ENCODE results near the gene AGAP6. TPM values are rescaled to one million over a fixed set of nuclear protein-coding genes. Genes with fewer than 3 reads are reported as not detected.
"Not testable (repeated sequence)": the region's sequence is repeated elsewhere in the genome, so short reads cannot be mapped to it uniquely, and the experiment has no call there.

AGAP6 gene
- polyA plus RNA-seq, 1 of the 3 experiments (the other 2 are of a cell fraction): 21.5 TPM

GRCh38 chr10:49948142-49948541 is 40.1 kb upstream of the AGAP6 start:
- H3K4me3 ChIP-seq (ENCODE audit: low read depth in 2 of 2, low read length in 1 of 2); H3K4me2 ChIP-seq; H3K4me1 ChIP-seq (ENCODE audit: control insufficient read depth in 1 of 2, insufficient read depth in 2 of 2, low read depth in 1 of 2, low read length in 1 of 2); H3K27ac ChIP-seq (ENCODE audit: low read depth in 2 of 2, low read length in 1 of 2); POLR2A ChIA-PET; CTCF ChIA-PET; H3F3A ChIP-seq (replicated peaks; ENCODE audit: insufficient read depth); DNase-seq; H3K9me3 ChIP-seq; H3K9me2 ChIP-seq; H4K20me1 ChIP-seq (ENCODE audit: insufficient read depth); H2AFZ ChIP-seq (ENCODE audit: low read depth); H3K9ac ChIP-seq; H3K27me3 ChIP-seq (ENCODE audit: insufficient read depth): not testable (repeated sequence)
- 100% methylated on average over 1 of the region's 2 CpGs for WGBS (ENCODE audit: low lambda C conversion rate)
- H3K79me2 ChIP-seq (ENCODE audit: insufficient read depth): peaks cover 48% of the 10 kb centered on the region
- peaks cover 5 to 31% of the 10 kb centered on the region in 2 experiments for H3K36me3 ChIP-seq (replicated peaks in 1 of 2; ENCODE audit: control insufficient read depth in 1 of 2, insufficient read depth in 2 of 2, low read length in 1 of 2)

GRCh38 chr10:49948737-49949136 is 39.5 kb upstream of the AGAP6 start:
- H3K4me1 ChIP-seq (ENCODE audit: control insufficient read depth in 1 of 2, insufficient read depth in 2 of 2, low read depth in 1 of 2, low read length in 1 of 2); H2AFZ ChIP-seq (ENCODE audit: low read depth); H3K9me3 ChIP-seq; H4K20me1 ChIP-seq (ENCODE audit: insufficient read depth); H3K4me3 ChIP-seq (ENCODE audit: low read depth in 2 of 2, low read length in 1 of 2); H3F3A ChIP-seq (replicated peaks; ENCODE audit: insufficient read depth); H3K27ac ChIP-seq (ENCODE audit: low read depth in 2 of 2, low read length in 1 of 2); H3K9me2 ChIP-seq; H3K27me3 ChIP-seq (ENCODE audit: insufficient read depth); CTCF ChIA-PET; DNase-seq; H3K9ac ChIP-seq; POLR2A ChIA-PET; H3K4me2 ChIP-seq: not testable (repeated sequence)
- Histone ChIP-seq H3K79me2 (ENCODE audit: insufficient read depth) (peaks cover 43% of the 10 kb centered on the region), H3K36me3 (replicated peaks in 1 of 2; ENCODE audit: control insufficient read depth in 1 of 2, insufficient read depth in 2 of 2, low read length in 1 of 2) (peaks cover 4 to 31% of the 10 kb centered on the region in 2 experiments)
- WGBS (ENCODE audit: low lambda C conversion rate): 61% methylated on average over 2 of the region's 2 CpGs

DNA sequence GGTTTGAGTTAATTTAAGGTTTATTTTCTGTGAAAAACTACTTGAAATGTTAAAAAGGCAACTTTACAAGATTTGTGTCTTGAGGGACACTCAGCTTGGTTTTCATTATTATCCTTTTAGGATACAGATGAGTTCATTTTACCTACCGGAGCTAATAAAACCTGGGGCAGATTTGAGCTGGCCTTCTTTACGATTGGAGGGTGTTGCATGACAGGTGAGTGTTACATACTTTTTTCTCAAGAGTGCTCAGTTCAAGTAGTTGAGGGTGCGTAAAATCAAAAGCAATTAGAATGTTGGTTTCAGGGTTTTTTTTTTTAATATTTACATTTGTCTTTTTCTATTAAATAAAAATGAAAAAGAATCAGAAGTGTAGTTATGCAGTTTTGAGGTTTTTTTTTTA is 36.2 kb upstream of the AGAP6 start:
- CTCF ChIA-PET: not testable (repeated sequence)
- peaks cover 37% of the 10 kb centered on the region for H3K79me2 ChIP-seq (ENCODE audit: insufficient read depth)
- WGBS (ENCODE audit: low lambda C conversion rate): 100% methylated on average over 3 of the region's 3 CpGs

DNA sequence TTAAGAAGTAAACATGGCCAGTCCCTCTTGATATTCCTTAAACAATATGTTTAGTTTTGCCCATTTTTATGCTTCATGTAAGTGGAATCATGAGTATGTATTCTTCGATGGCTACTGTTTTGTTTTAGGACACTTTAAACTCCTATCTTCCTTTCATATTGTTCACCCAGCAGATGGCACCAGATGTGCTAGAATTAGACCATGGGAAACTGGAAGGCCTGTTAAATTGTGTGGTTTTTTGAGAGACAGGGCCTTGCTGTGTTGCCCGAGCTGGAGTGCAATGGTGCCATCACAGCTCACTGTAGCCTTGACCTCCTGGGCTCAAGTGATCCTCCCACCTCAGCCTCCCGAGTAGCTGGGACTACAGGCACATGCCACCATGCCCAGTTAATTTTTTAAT is 35.1 kb upstream of the AGAP6 start:
- WGBS (ENCODE audit: low lambda C conversion rate): 73% methylated on average over 2 of the region's 3 CpGs

More for the DNA sequence above, 36.2 kb upstream of the AGAP6 start:
- H3K27ac ChIP-seq (ENCODE audit: low read depth in 2 of 2, low read length in 1 of 2); H3K4me3 ChIP-seq (ENCODE audit: low read depth in 2 of 2, low read length in 1 of 2); H3F3A ChIP-seq (replicated peaks; ENCODE audit: insufficient read depth); POLR2A ChIA-PET; H4K20me1 ChIP-seq (ENCODE audit: insufficient read depth); H3K9me2 ChIP-seq; DNase-seq; H2AFZ ChIP-seq (ENCODE audit: low read depth); H3K9me3 ChIP-seq; H3K4me2 ChIP-seq; H3K9ac ChIP-seq; H3K4me1 ChIP-seq (ENCODE audit: control insufficient read depth in 1 of 2, insufficient read depth in 2 of 2, low read depth in 1 of 2, low read length in 1 of 2); H3K27me3 ChIP-seq (ENCODE audit: insufficient read depth): not testable (repeated sequence)
- peaks cover 7 to 36% of the 10 kb centered on the region in 2 experiments for H3K36me3 ChIP-seq (replicated peaks in 1 of 2; ENCODE audit: control insufficient read depth in 1 of 2, insufficient read depth in 2 of 2, low read length in 1 of 2)

DNA sequence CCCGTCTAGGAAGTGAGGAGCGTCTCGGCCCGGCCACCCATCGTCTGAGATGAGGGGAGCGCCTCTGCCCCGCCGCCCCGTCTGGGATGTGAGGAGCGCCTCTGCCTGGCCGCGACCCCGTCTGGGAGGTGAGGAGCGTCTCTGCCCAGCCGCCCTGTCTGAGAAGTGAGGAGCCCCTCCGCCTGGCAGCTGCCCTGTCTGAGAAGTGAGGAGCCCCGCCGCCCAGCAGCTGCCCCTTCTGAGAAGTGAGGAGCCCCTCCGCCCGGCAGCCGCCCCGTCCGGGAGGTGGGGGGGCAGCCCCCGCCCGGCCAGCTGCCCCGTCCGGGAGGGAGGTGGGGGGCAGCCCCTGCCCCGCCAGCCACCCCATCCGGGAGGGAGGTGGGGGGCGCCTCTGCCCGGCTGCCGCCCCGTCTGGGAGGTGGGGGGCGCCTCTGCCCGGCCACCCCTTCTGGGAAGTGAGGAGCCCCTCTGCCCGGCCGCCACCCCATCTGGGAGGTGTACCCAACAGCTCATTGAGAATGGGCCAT is 17.8 kb upstream of the AGAP6 start:
- WGBS (ENCODE audit: low lambda C conversion rate): 98% methylated on average over 15 of the region's 37 CpGs
- H3K9me3 ChIP-seq; H2AFZ ChIP-seq (ENCODE audit: low read depth); DNase-seq; H3K36me3 ChIP-seq (replicated peaks in 1 of 2; ENCODE audit: control insufficient read depth in 1 of 2, insufficient read depth in 2 of 2, low read length in 1 of 2); H3K9me2 ChIP-seq; POLR2A ChIA-PET; H3K27me3 ChIP-seq (ENCODE audit: insufficient read depth); CTCF ChIA-PET; H3K27ac ChIP-seq (ENCODE audit: low read depth in 2 of 2, low read length in 1 of 2); H3F3A ChIP-seq (replicated peaks; ENCODE audit: insufficient read depth); H4K20me1 ChIP-seq (ENCODE audit: insufficient read depth); H3K4me1 ChIP-seq (ENCODE audit: control insufficient read depth in 1 of 2, insufficient read depth in 2 of 2, low read depth in 1 of 2, low read length in 1 of 2); H3K9ac ChIP-seq; H3K4me2 ChIP-seq; H3K4me3 ChIP-seq (ENCODE audit: low read depth in 2 of 2, low read length in 1 of 2); H3K79me2 ChIP-seq (ENCODE audit: insufficient read depth): not testable (repeated sequence)

More for the DNA sequence above, 35.1 kb upstream of the AGAP6 start:
- H3K9me3 ChIP-seq; H4K20me1 ChIP-seq (ENCODE audit: insufficient read depth); H3K27ac ChIP-seq (ENCODE audit: low read depth in 2 of 2, low read length in 1 of 2); H3K9me2 ChIP-seq; H3K4me3 ChIP-seq (ENCODE audit: low read depth in 2 of 2, low read length in 1 of 2); H3K27me3 ChIP-seq (ENCODE audit: insufficient read depth); H3K4me1 ChIP-seq (ENCODE audit: control insufficient read depth in 1 of 2, insufficient read depth in 2 of 2, low read depth in 1 of 2, low read length in 1 of 2); H3F3A ChIP-seq (replicated peaks; ENCODE audit: insufficient read depth); H3K4me2 ChIP-seq; H3K9ac ChIP-seq; DNase-seq; POLR2A ChIA-PET; CTCF ChIA-PET; H2AFZ ChIP-seq (ENCODE audit: low read depth): not testable (repeated sequence)
- Histone ChIP-seq H3K79me2 (ENCODE audit: insufficient read depth) (peaks cover 32% of the 10 kb centered on the region), H3K36me3 (replicated peaks in 1 of 2; ENCODE audit: control insufficient read depth in 1 of 2, insufficient read depth in 2 of 2, low read length in 1 of 2) (peaks cover 10 to 33% of the 10 kb centered on the region in 2 experiments)
- TF ChIP-seq, protein P1, sequence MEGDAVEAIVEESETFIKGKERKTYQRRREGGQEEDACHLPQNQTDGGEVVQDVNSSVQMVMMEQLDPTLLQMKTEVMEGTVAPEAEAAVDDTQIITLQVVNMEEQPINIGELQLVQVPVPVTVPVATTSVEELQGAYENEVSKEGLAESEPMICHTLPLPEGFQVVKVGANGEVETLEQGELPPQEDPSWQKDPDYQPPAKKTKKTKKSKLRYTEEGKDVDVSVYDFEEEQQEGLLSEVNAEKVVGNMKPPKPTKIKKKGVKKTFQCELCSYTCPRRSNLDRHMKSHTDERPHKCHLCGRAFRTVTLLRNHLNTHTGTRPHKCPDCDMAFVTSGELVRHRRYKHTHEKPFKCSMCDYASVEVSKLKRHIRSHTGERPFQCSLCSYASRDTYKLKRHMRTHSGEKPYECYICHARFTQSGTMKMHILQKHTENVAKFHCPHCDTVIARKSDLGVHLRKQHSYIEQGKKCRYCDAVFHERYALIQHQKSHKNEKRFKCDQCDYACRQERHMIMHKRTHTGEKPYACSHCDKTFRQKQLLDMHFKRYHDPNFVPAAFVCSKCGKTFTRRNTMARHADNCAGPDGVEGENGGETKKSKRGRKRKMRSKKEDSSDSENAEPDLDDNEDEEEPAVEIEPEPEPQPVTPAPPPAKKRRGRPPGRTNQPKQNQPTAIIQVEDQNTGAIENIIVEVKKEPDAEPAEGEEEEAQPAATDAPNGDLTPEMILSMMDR (IDR thresholded peaks at IDR 0.05): 0 out of 2 replicates have a peak, but pooled peaks have one; percentile 16

DNA sequence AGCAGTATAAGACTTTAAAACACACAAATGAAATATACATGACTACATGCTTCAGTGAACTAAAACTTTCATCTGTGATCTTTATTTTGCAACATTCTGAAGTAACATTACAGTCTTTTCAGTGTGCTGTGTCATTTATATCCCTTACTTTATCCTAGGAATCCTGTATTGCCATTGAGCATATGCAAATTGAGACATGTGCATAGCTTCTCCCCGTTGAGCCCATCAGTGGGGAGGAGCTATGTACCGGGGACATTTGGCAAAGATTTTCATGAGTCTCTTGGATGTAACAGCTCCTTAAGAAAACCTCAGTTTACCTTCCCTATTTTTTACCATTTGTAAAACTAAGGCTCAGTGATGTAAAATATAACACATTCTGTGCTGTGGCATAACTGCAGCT is 16.7 kb upstream of the AGAP6 start:
- H3K9me3 ChIP-seq; H3K9ac ChIP-seq; H3K27ac ChIP-seq (ENCODE audit: low read depth in 2 of 2, low read length in 1 of 2); H3K27me3 ChIP-seq (ENCODE audit: insufficient read depth); DNase-seq; H2AFZ ChIP-seq (ENCODE audit: low read depth); H3K4me1 ChIP-seq (ENCODE audit: control insufficient read depth in 1 of 2, insufficient read depth in 2 of 2, low read depth in 1 of 2, low read length in 1 of 2); H3K4me2 ChIP-seq; POLR2A ChIA-PET; H3K79me2 ChIP-seq (ENCODE audit: insufficient read depth); H4K20me1 ChIP-seq (ENCODE audit: insufficient read depth); H3F3A ChIP-seq (replicated peaks; ENCODE audit: insufficient read depth); H3K9me2 ChIP-seq; H3K4me3 ChIP-seq (ENCODE audit: low read depth in 2 of 2, low read length in 1 of 2); CTCF ChIA-PET; H3K36me3 ChIP-seq (replicated peaks in 1 of 2; ENCODE audit: control insufficient read depth in 1 of 2, insufficient read depth in 2 of 2, low read length in 1 of 2): not testable (repeated sequence)
- WGBS (ENCODE audit: low lambda C conversion rate): 75% methylated on average over 2 of the region's 2 CpGs

Data from SK-N-SH (cell line).